Hepatocyte (in vitro differentiated cells): ENCODE measurements around the gene PDIA5.

Experiments used
- CTCF ChIP-seq: fragments of 200-600 bp; sonication (generic); IDR thresholded peaks from 2 replicates; pipeline ENCODE4 v1.5.1; 2016; ENCODE audit warnings: antibody characterized with exemption, mild to moderate bottlenecking; ENCODE audit not compliant: poor library complexity
- EZH2 ChIP-seq: fragments of 200-600 bp; sonication (generic); IDR thresholded peaks from 2 replicates; pipeline ENCODE4 v1.6.1; 2016; ENCODE audit warnings: antibody characterized with exemption, mild to moderate bottlenecking, borderline replicate concordance

GRCh38 chr3:123141276-123141675, 74.5 kb downstream of the PDIA5 start:
- no peak for TF ChIP-seq CTCF
- TF ChIP-seq EZH2, result no peak
